Measurements from ENCODE around the gene SHANK1.
"Not testable (repeated sequence)": the region's sequence is repeated elsewhere in the genome, so short reads cannot be mapped to it uniquely, and the experiment has no call there.

SHANK1 gene

DNA sequence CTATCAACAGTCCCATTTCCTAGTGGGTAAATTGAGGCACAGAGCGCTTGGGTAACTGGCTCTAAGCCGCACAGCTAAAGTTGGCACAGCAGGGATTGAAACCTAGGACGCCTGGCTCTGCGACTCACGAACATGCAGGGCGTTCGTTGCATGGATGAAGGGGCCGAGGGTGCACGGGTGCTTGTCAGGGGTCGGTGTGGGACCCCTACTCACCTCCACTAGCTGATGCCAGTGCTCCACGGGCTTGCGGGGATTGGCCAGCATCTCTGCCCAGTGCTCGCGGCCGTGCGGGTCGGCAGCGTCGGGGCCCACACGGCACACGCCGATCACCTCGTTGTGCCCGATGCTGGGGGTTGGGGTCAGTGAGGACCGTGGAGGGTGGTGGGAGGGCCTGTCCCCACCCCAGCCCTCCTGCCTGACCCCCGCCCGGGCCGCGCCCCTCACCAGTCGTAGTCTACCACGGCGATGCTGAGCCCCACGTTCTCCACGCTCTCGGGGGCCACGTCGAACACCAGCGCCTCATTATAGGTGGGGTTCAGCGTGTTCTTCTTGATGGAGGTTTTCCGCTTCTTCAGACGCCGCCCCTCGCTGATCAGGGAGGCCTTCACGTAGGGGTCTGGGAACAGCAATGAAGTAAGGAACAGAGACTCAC lies 94.5 kb downstream of the SHANK1 start:
- H3K27me3 ChIP-seq (ENCODE audit: control insufficient read depth, low read length): no peaks in the 10 kb centered on the region
- no peaks in the 10 kb centered on the region for H3F3A ChIP-seq (ENCODE audit: control insufficient read depth, insufficient read depth)
- H3K27ac ChIP-seq (ENCODE audit: low read depth, low read length): no peak overlapping the region
- H3K4me2 ChIP-seq (ENCODE audit: low read length): no peak overlapping the region
- H3K9me3 ChIP-seq (ENCODE audit: control insufficient read depth, insufficient read depth, low read length): no peaks in the 10 kb centered on the region
- no peaks in the 10 kb centered on the region for H3K9me2 ChIP-seq (replicated peaks; ENCODE audit: control insufficient read depth, low read length)
- H3K36me3 ChIP-seq (ENCODE audit: control insufficient read depth, low read length): no peaks in the 10 kb centered on the region
- H3K79me2 ChIP-seq (ENCODE audit: control insufficient read depth, low read length): no peaks in the 10 kb centered on the region
- H3K4me3 ChIP-seq (ENCODE audit: low read length): no peak overlapping the region
- H4K20me1 ChIP-seq (ENCODE audit: control insufficient read depth, insufficient read depth, low read depth, low read length): no peaks in the 10 kb centered on the region
- TF ChIP-seq, protein P1, sequence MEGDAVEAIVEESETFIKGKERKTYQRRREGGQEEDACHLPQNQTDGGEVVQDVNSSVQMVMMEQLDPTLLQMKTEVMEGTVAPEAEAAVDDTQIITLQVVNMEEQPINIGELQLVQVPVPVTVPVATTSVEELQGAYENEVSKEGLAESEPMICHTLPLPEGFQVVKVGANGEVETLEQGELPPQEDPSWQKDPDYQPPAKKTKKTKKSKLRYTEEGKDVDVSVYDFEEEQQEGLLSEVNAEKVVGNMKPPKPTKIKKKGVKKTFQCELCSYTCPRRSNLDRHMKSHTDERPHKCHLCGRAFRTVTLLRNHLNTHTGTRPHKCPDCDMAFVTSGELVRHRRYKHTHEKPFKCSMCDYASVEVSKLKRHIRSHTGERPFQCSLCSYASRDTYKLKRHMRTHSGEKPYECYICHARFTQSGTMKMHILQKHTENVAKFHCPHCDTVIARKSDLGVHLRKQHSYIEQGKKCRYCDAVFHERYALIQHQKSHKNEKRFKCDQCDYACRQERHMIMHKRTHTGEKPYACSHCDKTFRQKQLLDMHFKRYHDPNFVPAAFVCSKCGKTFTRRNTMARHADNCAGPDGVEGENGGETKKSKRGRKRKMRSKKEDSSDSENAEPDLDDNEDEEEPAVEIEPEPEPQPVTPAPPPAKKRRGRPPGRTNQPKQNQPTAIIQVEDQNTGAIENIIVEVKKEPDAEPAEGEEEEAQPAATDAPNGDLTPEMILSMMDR (IDR thresholded peaks at IDR 0.05; ENCODE audit: low read depth, low read length, poor library complexity, severe bottlenecking): no peak
- no peak for TF ChIP-seq EZH2phosphoT487 (IDR thresholded peaks at IDR 0.05; ENCODE audit: borderline replicate concordance, low read length)
- H3K4me1 ChIP-seq (ENCODE audit: control insufficient read depth, low read length): no peaks in the 10 kb centered on the region

DNA sequence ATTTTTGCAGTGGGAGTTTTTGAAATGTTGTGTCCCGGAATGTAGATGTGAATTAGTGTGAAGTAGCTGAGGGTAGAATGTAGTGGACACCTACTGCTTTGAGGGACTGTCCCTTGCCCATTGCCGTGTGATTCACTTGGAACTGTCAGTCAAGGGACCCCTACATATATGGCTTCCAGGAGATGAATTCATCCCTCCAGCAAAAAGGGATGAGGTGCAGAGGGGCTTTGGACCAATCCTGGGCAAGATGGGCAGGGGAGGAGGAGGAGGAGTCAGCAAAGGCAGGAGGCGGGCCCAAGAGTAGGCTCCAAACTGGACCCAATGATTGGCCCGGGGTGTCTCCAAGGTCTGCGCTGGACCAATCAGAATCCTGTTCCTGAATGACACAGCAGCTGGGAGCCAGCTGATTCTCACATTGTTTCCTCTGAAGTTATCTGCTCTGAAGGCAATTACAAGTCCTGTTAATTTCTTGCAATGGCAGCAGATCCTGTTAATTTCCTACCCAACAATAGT lies 99.2 kb downstream of the SHANK1 start:
- not testable (repeated sequence) for H3K36me3 ChIP-seq (ENCODE audit: control insufficient read depth, low read length); H3K27me3 ChIP-seq (ENCODE audit: control insufficient read depth, low read length); H4K20me1 ChIP-seq (ENCODE audit: control insufficient read depth, insufficient read depth, low read depth, low read length); H3K4me3 ChIP-seq (ENCODE audit: low read length); H3K4me2 ChIP-seq (ENCODE audit: low read length); H3K27ac ChIP-seq (ENCODE audit: low read depth, low read length); H3K79me2 ChIP-seq (ENCODE audit: control insufficient read depth, low read length); H3K4me1 ChIP-seq (ENCODE audit: control insufficient read depth, low read length); H3F3A ChIP-seq (ENCODE audit: control insufficient read depth, insufficient read depth); H3K9me2 ChIP-seq (replicated peaks; ENCODE audit: control insufficient read depth, low read length); H3K9me3 ChIP-seq (ENCODE audit: control insufficient read depth, insufficient read depth, low read length)

DNA sequence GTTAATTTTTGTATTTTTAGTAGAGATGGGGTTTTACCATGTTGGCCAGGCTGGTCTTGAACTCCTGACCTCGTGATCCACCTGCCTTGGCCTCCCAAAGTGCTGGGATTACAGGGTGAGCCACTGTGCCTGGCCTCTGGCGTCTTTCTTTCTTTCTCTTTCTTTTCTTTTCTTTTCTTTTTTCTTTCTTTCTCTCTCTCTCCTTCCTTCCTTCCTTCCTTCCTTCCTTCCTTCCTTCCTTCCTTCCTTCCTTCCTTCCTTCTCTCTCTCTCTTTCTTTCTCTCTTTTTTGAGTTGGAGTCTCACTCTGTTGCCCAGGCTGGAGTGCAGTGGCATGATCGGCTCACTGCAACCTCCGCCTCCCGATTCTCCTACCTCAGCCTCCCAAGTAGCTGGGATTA lies 100.4 kb downstream of the SHANK1 start:
- H3K9me3 ChIP-seq (ENCODE audit: control insufficient read depth, insufficient read depth, low read length); H3F3A ChIP-seq (ENCODE audit: control insufficient read depth, insufficient read depth); H3K9me2 ChIP-seq (replicated peaks; ENCODE audit: control insufficient read depth, low read length); H4K20me1 ChIP-seq (ENCODE audit: control insufficient read depth, insufficient read depth, low read depth, low read length); H3K27me3 ChIP-seq (ENCODE audit: control insufficient read depth, low read length); H3K27ac ChIP-seq (ENCODE audit: low read depth, low read length); H3K79me2 ChIP-seq (ENCODE audit: control insufficient read depth, low read length); H3K36me3 ChIP-seq (ENCODE audit: control insufficient read depth, low read length); H3K4me3 ChIP-seq (ENCODE audit: low read length); H3K4me1 ChIP-seq (ENCODE audit: control insufficient read depth, low read length); H3K4me2 ChIP-seq (ENCODE audit: low read length): not testable (repeated sequence)

DNA sequence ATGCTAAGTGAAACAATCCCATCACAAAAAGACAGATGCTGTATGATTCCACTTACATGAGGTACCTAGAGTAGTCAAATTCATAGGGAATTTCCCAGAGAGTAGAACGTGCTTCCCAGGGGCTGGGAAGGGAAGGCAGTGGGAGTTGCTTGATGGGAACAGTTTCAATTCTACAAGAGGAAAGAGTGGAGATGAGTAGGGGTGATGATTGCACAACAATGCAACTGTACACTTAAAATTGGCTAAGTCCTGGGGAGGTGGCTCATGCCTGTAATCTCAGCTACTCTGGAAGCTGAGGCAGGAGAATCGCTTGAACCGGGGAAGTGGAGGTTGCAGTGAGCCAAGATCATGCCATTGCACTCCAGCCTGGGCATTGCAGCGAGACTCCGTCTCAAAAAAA lies 101.2 kb downstream of the SHANK1 start:
- not testable (repeated sequence) for H3K4me2 ChIP-seq (ENCODE audit: low read length); H3K9me3 ChIP-seq (ENCODE audit: control insufficient read depth, insufficient read depth, low read length); H3K36me3 ChIP-seq (ENCODE audit: control insufficient read depth, low read length); H3F3A ChIP-seq (ENCODE audit: control insufficient read depth, insufficient read depth); H3K27me3 ChIP-seq (ENCODE audit: control insufficient read depth, low read length); H3K9me2 ChIP-seq (replicated peaks; ENCODE audit: control insufficient read depth, low read length); H3K27ac ChIP-seq (ENCODE audit: low read depth, low read length); H3K4me3 ChIP-seq (ENCODE audit: low read length); H3K4me1 ChIP-seq (ENCODE audit: control insufficient read depth, low read length); H3K79me2 ChIP-seq (ENCODE audit: control insufficient read depth, low read length); H4K20me1 ChIP-seq (ENCODE audit: control insufficient read depth, insufficient read depth, low read depth, low read length)

- not testable (repeated sequence) for H3K4me3 ChIP-seq (ENCODE audit: low read length); H4K20me1 ChIP-seq (ENCODE audit: control insufficient read depth, insufficient read depth, low read depth, low read length); H3K9me2 ChIP-seq (replicated peaks; ENCODE audit: control insufficient read depth, low read length); H3K79me2 ChIP-seq (ENCODE audit: control insufficient read depth, low read length); H3K4me1 ChIP-seq (ENCODE audit: control insufficient read depth, low read length); H3K4me2 ChIP-seq (ENCODE audit: low read length); H3K27ac ChIP-seq (ENCODE audit: low read depth, low read length); H3K36me3 ChIP-seq (ENCODE audit: control insufficient read depth, low read length); H3K9me3 ChIP-seq (ENCODE audit: control insufficient read depth, insufficient read depth, low read length); H3K27me3 ChIP-seq (ENCODE audit: control insufficient read depth, low read length); H3F3A ChIP-seq (ENCODE audit: control insufficient read depth, insufficient read depth)
These were observed 106.8 kb downstream of the SHANK1 start for GRCh38 chr19:50612504-50613404.

Measured in DOHH2 (cell line).